NCI-H1105 (cell line): ENCODE data around the gene GGACT.
"Not testable (repeated sequence)": the region's sequence is repeated elsewhere in the genome, so short reads cannot be mapped to it uniquely, and the experiment has no call there.

Experiments used
- DNase-seq: peaks from one replicate; lab custom pipeline; 2025; lab: John Stamatoyannopoulos, UW

The GGACT gene

DNA sequence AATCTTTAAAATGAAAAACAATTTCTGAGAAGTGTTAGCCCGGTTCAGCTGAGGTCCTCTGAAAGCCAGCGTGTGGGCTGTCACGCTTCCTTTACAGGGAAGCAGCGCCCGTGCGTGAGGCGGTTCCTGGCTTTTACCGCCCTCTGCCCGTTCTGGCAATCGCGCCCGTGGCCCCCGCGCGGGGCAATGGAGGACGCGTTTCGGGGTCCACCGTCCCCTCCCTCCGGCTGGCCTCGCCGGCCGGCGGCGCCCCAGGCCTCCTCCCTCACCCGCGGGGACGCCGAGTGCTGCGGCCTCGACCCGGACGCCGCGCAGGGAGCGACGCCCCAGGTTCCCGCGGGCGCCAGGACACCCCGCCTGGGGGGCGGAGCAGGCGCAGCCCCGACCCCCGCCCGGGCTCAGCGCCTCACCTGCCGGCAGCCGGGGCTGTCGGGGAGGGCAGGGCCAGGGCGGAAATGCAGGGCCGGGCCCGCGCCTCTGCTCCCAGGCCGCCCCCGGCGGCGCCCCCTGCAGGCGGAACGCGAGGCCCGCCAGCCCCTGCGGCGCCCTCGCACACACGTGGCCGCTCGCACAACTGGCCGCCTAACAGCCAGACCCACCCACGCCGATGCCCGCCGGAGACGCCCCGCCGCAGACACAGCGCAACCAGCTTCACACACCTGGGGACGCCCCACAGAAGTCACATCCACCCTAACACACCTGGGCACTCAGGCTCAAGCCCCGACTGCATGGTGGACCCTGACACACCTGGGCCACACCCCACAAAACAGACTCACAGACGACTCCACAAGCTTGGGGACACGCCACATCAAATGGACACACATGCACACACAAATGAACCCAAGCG, at the start of gene GGACT:
GGACT (minus strand) TSS at position 459 of the 847 bp plus-strand sequence. CDS start 56,198 bp downstream, outside the sequence.
- no peak for DNase-seq

DNA sequence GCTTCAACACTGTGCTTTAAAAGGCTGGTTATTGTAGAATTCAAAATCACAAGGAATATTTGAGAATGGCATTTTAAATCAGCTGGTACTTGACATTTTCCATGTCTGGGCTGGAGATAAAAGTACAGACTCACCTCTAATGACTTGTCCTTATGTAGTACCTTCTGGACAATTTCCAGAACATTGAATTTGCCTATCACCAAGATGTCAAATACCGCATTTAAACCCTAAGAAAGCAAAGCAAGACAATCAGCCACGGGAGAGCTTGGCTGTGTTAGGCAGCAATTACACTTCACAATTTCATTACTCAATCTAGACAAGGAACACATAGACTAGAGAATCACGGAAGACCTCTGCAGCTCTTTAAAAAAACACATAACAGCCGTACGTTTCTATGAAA, 49.2 kb upstream of the GGACT start:
- DNase-seq = no peak

DNA sequence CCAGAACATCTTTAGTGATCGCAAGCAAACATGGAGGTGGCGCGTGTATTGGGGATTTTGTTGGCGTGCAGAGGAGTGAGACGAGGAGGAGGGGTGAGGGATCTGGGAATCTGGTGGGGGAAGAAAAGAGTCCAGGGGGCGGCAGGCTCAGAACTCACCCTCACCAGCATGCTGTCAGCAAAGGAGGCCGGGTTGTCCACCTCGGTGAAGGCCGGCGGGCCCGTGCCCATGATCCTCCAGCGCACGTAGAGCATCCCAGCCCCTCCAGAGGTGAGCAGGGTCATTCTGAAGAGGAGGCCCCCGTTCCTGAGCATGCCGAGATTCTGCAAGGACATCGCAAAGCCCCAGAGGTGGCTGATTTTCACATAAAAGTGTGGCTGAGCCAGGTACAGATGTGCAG, 48.8 kb upstream of the GGACT start:
- no peak for DNase-seq

- DNase-seq = no peak
Observed at GRCh38 chr13:100636441-100636840, 47.9 kb upstream of the GGACT start.

GRCh38 chr13:100636004-100636403, 47.4 kb upstream of the GGACT start:
- DNase-seq = no peak

GRCh38 chr13:100634696-100635095, 46.1 kb upstream of the GGACT start:
- no peak for DNase-seq

DNA sequence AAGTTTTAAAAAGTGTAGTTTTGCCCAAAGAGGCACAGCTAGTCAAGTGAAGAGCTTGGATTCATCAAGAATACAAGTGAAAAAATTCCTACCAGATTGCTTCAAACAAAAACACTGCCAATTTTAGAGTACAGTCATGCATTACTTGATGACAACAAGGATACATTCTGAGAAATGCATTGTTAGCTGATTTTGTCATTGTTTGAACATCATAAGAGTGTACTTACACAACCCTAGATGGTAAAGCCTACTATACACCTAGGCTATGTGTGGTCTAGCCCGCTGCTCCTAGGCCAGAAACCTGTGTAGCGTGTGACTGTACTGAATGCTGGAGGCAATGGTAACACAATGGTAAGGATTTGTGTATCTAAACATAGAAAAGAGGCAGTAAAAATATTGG, 44.9 kb upstream of the GGACT start:
- no peak for DNase-seq

- no peak for DNase-seq
Observed at GRCh38 chr13:100630555-100630954, 42.0 kb upstream of the GGACT start.

GRCh38 chr13:100627120-100627519, 38.5 kb upstream of the GGACT start:
- no peak for DNase-seq

DNA sequence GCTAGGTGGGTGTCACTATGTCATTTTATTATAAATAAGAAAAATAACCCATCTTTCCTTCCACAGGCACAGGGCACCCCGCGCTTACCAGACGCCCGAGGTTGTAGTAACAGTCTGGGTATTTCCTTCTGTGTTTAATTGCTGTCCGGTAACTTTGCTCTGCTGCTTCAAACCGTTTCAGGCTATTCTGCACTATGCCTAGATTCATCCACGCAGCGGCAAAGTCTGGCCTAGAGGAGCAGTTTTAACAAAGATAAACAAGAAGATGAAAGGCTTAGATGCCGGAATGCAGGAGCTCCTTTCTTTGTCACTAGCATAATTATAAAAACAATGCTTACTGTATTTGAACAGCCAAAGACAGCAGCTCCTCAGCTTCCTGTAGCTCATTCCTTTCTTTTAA, 36.9 kb upstream of the GGACT start:
- DNase-seq = no peak

DNA sequence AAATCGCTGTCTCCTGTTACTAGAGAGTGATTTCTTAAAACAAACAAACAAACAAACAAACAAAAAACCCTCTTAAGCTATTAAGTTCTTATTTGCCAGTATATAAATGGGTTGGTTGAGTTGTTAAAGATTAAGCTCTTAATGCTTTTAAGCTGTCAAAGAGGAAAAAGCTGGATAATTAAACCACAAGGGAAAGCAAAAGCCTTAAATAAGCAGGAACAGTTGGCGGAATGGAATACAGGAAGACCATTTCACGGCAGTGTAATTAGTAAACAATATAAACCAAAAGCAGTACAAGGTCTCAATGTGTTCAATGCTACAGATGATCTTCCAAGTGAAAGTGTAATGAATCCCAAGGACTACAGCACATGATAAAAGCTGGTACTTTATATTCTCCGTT, 32.2 kb upstream of the GGACT start:
- DNase-seq = no peak

DNA sequence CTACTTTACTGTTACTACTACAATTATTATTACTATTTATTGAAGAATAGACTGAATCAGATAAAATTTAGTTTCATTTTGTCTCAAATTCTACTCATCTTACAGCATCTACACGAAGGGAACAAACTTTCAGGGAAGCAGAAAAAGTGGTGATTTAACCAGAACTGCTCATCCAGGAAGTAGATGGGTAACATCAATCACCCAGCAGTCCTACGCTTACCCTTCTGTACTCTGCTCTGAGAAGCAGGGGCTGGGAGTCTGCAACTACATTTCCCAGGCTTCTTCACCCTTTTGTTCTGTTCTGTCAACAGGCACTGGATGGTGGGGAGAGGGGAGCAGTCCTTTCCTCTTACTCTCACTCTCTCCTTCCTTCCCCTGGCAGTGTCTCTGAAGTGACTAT, 31.4 kb upstream of the GGACT start:
- DNase-seq = no peak

DNA sequence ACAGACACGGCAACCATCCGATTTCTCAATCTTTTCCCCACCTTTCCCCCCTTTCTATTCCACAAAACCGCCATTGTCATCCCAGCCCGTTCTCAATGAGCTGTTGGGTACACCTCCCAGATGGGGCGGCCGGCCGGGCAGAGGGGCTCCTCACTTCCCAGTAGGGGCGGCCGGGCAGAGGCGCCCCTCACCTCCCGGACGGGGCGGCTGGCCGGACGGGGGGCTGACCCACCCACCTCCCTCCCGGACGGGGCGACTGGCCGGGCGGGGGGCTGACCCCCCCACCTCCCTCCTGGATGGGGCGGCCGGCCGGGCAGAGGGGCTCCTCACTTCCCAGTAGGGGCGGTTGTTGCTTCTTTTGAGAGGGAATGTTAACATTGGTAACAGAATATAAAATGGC, 30.3 kb upstream of the GGACT start:
- DNase-seq = not testable (repeated sequence)

DNA sequence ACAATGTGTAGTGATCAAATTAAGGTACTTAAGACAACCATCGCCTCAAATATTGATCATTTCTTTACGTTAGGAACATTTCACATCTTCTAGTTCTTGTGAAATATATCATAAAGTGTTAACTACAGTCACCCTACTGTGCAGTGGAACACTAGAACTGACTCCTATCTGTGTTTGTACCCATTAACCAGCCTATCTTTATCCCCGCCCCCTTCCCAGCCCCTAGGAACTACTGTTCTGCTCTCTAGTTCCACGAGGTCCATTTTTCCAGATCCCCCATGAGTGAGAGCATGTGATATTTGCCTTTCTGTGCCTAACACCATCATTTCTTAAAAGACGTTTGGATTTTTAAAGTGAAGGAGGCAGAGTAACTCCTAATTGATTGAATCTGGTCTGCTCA, 24.4 kb upstream of the GGACT start:
- DNase-seq = no peak

GRCh38 chr13:100611678-100612492, 23.3 kb upstream of the GGACT start:
- DNase-seq = no peak

GRCh38 chr13:100610391-100611347, 22.1 kb upstream of the GGACT start:
- DNase-seq = no peak

DNA sequence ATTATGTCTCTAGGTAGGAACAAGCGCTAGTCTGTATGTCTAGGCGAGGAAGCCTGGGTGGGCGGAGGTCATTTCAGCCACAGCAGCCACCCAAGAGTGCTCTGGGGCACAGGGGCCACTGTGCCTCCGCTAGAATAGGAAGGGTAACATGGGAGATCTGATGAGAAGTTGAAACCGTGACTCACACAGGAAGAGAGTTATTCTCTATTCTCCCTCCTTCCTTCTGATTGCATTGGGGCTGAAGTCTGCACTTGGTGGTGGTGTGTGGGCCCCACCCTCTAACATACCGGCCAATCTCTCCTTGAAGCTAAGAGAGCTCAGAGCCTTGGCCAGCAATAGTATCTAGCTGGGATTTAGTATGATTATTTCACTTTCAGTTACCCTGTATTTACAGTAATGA, 20.3 kb upstream of the GGACT start:
- DNase-seq = no peak

- DNase-seq = no peak
Observed at GRCh38 chr13:100608489-100608888, 19.9 kb upstream of the GGACT start.

GRCh38 chr13:100604918-100605710, 16.5 kb upstream of the GGACT start:
- DNase-seq = no peak

GRCh38 chr13:100602493-100603111, 14.0 kb upstream of the GGACT start:
- DNase-seq = no peak

DNA sequence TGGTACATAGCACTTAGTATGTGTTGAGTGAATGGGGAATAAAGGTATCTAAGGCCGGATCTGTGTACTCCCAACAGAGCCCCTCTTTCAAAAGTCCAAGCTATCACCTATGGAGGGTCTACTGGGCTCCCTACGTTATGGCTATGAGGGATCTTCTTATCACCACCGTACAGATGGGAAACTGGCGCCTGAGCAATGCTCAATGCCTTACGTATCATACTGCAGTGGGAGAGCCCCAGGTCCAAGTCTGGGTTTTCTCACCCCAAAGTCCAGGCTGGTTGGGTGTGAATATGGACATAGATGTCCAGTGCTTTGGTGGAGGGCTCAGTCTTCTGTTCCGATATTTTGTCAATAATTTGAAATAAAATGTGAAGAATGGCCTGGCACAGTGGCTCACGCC, 13.1 kb upstream of the GGACT start:
- no peak for DNase-seq
